ENCODE data around the gene GADD45B.
"Not testable (repeated sequence)": the region's sequence is repeated elsewhere in the genome, so short reads cannot be mapped to it uniquely, and the experiment has no call there.

Gene GADD45B

GRCh38 chr19:2464389-2464788 lies 11.5 kb upstream of the GADD45B start:
- Histone ChIP-seq H2AFZ (ENCODE audit: low read depth, low read length, severe bottlenecking) (no peak overlapping the region), H3K4me3 (ENCODE audit: insufficient read depth, low read length, poor library complexity, severe bottlenecking) (no peak overlapping the region), H3K27me3 (ENCODE audit: low read length) (no peaks in the 10 kb centered on the region), H3K4me2 (ENCODE audit: low read depth, low read length, poor library complexity, severe bottlenecking) (no peak overlapping the region), H3K9me3 (ENCODE audit: insufficient read depth, low read length) (no peaks in the 10 kb centered on the region), H3K27ac (ENCODE audit: low read depth, low read length) (no peak overlapping the region), H3K36me3 (ENCODE audit: low read length) (no peaks in the 10 kb centered on the region), H3K79me2 (ENCODE audit: insufficient read depth, low read length) (no peaks in the 10 kb centered on the region), H3K9me2 (replicated peaks; ENCODE audit: insufficient read depth, low read length) (no peaks in the 10 kb centered on the region), H4K20me1 (ENCODE audit: low read depth, low read length) (no peaks in the 10 kb centered on the region), H3K9ac (ENCODE audit: low read length) (no peak overlapping the region), H3F3A (ENCODE audit: insufficient read depth) (peaks cover 12% of the 10 kb centered on the region; the same call in 1 of the 2 replicates)
- no peak for TF ChIP-seq EZH2phosphoT487 (conservative IDR thresholded peaks at IDR 0.05; ENCODE audit: low read length)
- no peak for TF ChIP-seq CTCF (IDR thresholded peaks at IDR 0.05; ENCODE audit: insufficient read depth, low read length, poor library complexity, severe bottlenecking)

- no peak overlapping the region for H3K27ac ChIP-seq (ENCODE audit: low read depth, low read length)
- no peak overlapping the region for H3K4me3 ChIP-seq (ENCODE audit: insufficient read depth, low read length, poor library complexity, severe bottlenecking)
- TF ChIP-seq EZH2phosphoT487 (conservative IDR thresholded peaks at IDR 0.05; ENCODE audit: low read length), result no peak
- TF ChIP-seq CTCF (IDR thresholded peaks at IDR 0.05; ENCODE audit: insufficient read depth, low read length, poor library complexity, severe bottlenecking), result no peak
- no peaks in the 10 kb centered on the region for H4K20me1 ChIP-seq (ENCODE audit: low read depth, low read length)
- no peaks in the 10 kb centered on the region for H3K9me2 ChIP-seq (replicated peaks; ENCODE audit: insufficient read depth, low read length)
- no peak overlapping the region for H2AFZ ChIP-seq (ENCODE audit: low read depth, low read length, severe bottlenecking)
- no peaks in the 10 kb centered on the region for H3K9me3 ChIP-seq (ENCODE audit: insufficient read depth, low read length)
- no peaks in the 10 kb centered on the region for H3K36me3 ChIP-seq (ENCODE audit: low read length)
- H3K9ac ChIP-seq (ENCODE audit: low read length), result no peak overlapping the region
- 0 out of 2 replicates have a peak, but pooled peaks cover 6% of the 10 kb centered on the region for H3F3A ChIP-seq (ENCODE audit: insufficient read depth)
- H3K79me2 ChIP-seq (ENCODE audit: insufficient read depth, low read length), result no peaks in the 10 kb centered on the region
- no peak overlapping the region for H3K4me2 ChIP-seq (ENCODE audit: low read depth, low read length, poor library complexity, severe bottlenecking)
- H3K27me3 ChIP-seq (ENCODE audit: low read length), result no peaks in the 10 kb centered on the region
Observed at GRCh38 chr19:2468596-2468995, 7.3 kb upstream of the GADD45B start.

- TF ChIP-seq CTCF (IDR thresholded peaks at IDR 0.05; ENCODE audit: insufficient read depth, low read length, poor library complexity, severe bottlenecking), result no peak
- no peak for TF ChIP-seq EZH2phosphoT487 (conservative IDR thresholded peaks at IDR 0.05; ENCODE audit: low read length)
- H3K4me3 ChIP-seq (ENCODE audit: insufficient read depth, low read length, poor library complexity, severe bottlenecking), result no peak overlapping the region
- H3K27me3 ChIP-seq (ENCODE audit: low read length), result no peaks in the 10 kb centered on the region
- no peaks in the 10 kb centered on the region for H3K9me3 ChIP-seq (ENCODE audit: insufficient read depth, low read length)
- H4K20me1 ChIP-seq (ENCODE audit: low read depth, low read length), result no peaks in the 10 kb centered on the region
- 0 out of 2 replicates have a peak, but pooled peaks cover 1% of the 10 kb centered on the region for H3F3A ChIP-seq (ENCODE audit: insufficient read depth)
- H3K4me2 ChIP-seq (ENCODE audit: low read depth, low read length, poor library complexity, severe bottlenecking), result no peak overlapping the region
- no peaks in the 10 kb centered on the region for H3K9me2 ChIP-seq (replicated peaks; ENCODE audit: insufficient read depth, low read length)
- no peak overlapping the region for H2AFZ ChIP-seq (ENCODE audit: low read depth, low read length, severe bottlenecking)
- no peaks in the 10 kb centered on the region for H3K36me3 ChIP-seq (ENCODE audit: low read length)
- no peak overlapping the region for H3K27ac ChIP-seq (ENCODE audit: low read depth, low read length)
- H3K9ac ChIP-seq (ENCODE audit: low read length), result no peak overlapping the region
- no peaks in the 10 kb centered on the region for H3K79me2 ChIP-seq (ENCODE audit: insufficient read depth, low read length)
Observed at GRCh38 chr19:2469102-2469914, 6.6 kb upstream of the GADD45B start.

DNA sequence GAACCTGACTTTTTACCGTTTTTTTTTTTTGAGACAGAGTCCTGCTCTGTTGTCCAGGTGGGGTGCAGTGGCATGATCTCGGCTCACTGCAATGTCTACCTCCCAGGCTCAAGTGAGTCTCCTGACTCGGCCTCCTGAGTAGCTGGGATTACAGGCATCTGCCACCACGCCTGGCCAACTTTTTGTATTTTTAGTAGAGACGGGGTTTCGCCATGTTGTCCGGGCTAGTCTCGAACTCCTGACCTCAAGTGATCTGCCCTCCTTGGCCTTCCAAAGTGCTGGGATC lies 6.1 kb upstream of the GADD45B start:
- not testable (repeated sequence) for H3K36me3 ChIP-seq (ENCODE audit: low read length); H3F3A ChIP-seq (ENCODE audit: insufficient read depth); H2AFZ ChIP-seq (ENCODE audit: low read depth, low read length, severe bottlenecking); H3K4me2 ChIP-seq (ENCODE audit: low read depth, low read length, poor library complexity, severe bottlenecking); H4K20me1 ChIP-seq (ENCODE audit: low read depth, low read length); H3K9me3 ChIP-seq (ENCODE audit: insufficient read depth, low read length); H3K27ac ChIP-seq (ENCODE audit: low read depth, low read length); H3K9me2 ChIP-seq (replicated peaks; ENCODE audit: insufficient read depth, low read length); H3K79me2 ChIP-seq (ENCODE audit: insufficient read depth, low read length); H3K9ac ChIP-seq (ENCODE audit: low read length); H3K4me3 ChIP-seq (ENCODE audit: insufficient read depth, low read length, poor library complexity, severe bottlenecking); H3K27me3 ChIP-seq (ENCODE audit: low read length)
